Fibroblast of villous mesenchyme (primary cell): ENCODE measurements around the gene CCDC136. TPM values are rescaled to one million over a fixed set of nuclear protein-coding genes. Genes with fewer than 3 reads are reported as not detected.

Source experiments
- DNase-seq: peaks from one replicate; pipeline ENCODE4 v3.0.0-alpha.2; 2010; ENCODE audit warnings: low read depth
- H3K4me3 ChIP-seq: 2 replicates; pipeline ENCODE4 v1.5.1; 2011; ENCODE audit warnings: low read depth, mild to moderate bottlenecking, low read length
- total RNA-seq: library from RNA; depleted of rRNA; stranded (reverse); fragments of >200 nt; gene quantifications from 2 replicates; pipeline ENCODE4 v1.2.3, GENCODE V29; 2012
- TF ChIP-seq, protein P1 (sequence below): IDR thresholded peaks from 2 replicates; pipeline ENCODE4 v1.5.1; 2012; ENCODE audit warnings: low read depth, mild to moderate bottlenecking, low read length; ENCODE audit not compliant: insufficient read depth

CCDC136 gene
- total RNA-seq, 1 donor: 9.9 TPM

DNA sequence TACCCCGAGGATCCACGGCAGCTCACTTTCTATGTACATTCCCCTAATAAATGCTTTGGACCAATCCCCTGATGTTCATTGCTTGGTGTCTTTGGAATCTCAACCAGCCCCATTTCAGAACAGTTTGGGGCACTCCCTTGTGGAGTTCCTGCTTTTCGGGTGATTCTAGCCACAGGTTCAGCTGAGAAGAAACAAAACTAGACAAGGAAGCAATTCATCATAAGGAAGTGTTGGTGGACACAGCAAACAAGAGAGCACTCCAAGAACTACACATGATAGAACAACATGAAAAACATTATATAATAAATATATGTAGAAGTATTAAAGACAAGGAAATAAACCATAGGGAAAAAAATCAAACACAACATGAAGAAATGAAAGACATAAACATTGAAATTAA lies 6.0 kb upstream of the CCDC136 start:
- no peak for DNase-seq
- TF ChIP-seq, protein P1, sequence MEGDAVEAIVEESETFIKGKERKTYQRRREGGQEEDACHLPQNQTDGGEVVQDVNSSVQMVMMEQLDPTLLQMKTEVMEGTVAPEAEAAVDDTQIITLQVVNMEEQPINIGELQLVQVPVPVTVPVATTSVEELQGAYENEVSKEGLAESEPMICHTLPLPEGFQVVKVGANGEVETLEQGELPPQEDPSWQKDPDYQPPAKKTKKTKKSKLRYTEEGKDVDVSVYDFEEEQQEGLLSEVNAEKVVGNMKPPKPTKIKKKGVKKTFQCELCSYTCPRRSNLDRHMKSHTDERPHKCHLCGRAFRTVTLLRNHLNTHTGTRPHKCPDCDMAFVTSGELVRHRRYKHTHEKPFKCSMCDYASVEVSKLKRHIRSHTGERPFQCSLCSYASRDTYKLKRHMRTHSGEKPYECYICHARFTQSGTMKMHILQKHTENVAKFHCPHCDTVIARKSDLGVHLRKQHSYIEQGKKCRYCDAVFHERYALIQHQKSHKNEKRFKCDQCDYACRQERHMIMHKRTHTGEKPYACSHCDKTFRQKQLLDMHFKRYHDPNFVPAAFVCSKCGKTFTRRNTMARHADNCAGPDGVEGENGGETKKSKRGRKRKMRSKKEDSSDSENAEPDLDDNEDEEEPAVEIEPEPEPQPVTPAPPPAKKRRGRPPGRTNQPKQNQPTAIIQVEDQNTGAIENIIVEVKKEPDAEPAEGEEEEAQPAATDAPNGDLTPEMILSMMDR: no peak
- H3K4me3 ChIP-seq: no peak overlapping the region

DNA sequence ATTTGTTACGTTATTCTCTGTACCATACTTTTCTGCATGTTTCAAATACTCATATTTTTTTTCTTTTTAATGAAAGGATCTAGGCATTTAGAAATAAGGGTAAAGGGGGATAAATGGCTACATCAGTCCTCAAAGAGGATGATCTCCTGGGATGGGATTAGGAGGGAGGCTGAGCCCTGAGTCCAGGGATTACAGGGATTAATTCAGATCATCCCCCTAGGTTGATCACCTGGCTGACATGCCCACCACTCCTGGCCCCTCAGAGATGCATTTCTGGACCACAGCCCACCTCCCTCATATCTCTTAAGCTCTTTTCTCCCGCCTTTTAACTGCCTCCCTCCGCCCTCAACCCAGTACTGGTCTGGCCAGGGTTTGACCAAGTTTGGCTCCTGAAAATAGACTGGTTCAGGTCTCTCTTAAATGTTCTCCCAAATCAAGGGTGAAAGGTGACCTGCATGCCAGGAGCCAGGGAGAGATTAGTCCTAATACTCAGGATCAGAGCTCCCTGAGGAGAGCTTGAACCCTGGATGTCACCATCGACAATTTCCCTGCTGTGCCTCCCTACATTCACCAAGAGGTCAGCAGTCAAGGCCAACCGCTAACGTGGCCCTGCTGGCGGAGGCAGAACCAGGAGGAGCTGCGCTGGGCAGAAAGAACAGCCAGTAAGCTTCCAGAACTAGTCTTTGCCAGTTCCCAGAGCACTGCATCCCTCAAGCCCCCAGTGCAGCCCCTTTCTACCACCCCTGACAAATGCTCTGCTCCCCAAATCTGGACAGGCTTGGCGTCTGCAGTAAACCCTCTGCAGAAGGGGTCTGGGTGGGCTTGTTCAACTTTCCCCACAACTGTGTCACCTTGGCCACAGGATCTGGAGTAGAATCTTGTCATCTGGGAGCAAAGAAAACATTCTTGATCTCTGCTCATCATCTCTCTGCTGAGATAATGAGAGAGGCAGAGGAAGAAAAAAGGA lies 3.0 kb upstream of the CCDC136 start:
- DNase-seq: no peak
- H3K4me3 ChIP-seq: no peak overlapping the region

DNA sequence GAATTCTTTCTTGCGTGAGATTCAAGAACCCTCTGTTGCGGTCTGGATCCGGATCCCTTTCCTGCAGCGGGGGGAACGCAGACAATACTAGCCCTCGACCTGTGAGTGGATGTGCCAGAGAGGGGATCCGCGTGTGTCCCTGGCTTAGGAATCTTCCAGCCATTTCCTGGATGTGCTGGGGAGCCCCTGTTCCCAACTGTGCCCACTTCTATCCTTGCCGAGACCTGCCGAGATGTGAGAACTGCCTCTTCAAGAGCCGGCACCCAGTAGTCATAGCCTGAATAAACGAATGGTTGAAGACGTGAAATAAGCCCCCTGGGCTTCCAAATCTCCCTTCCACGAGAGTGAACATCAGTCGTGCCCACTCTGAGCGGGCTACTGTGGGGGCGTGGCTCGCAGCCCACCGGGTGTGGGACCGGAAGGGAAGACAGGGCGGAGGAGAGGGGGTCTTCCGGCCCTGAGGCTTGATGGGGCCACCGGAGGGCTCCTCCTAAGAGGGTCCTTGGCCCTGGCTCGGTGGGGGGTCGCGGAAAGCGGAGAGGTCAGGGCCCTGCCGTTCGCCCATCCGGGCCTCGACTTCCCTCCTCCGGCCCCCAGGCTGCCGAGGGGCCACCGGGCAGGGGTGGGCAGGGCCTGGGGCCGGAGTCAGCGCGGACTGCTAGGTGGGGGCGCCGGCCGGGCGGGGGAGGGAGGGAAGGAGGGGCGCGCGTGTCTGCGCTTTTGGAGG lies 1.3 kb upstream of the CCDC136 start:
- H3K4me3 ChIP-seq: peak overlapping the region; percentile 80
- TF ChIP-seq, protein P1: no peak

More for the DNA sequence above, 3.0 kb upstream of the CCDC136 start:
- TF ChIP-seq, protein P1: no peak

DNA sequence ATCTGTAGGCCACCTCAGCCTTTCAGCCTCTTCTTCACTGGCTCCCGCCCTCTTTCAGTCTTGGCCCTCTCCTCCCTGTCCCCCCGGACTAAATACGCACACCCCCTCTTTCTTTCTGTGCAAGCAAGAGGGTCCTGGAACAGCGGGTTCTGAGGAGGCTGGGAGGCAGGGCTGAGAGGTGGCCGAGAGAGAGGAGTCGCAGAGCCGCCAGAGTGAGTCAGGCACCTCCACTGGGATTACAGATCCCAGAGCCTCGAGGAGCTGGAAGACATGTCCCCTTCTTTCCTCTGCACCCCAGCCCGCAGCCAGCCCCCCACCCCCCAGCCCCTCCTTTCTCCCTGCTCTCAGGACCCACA lies 182 bp downstream of the CCDC136 start:
- peak overlapping the region; percentile 80 for H3K4me3 ChIP-seq
- no peak for DNase-seq

More for the DNA sequence above, 1.3 kb upstream of the CCDC136 start:
- DNase-seq: no peak

DNA sequence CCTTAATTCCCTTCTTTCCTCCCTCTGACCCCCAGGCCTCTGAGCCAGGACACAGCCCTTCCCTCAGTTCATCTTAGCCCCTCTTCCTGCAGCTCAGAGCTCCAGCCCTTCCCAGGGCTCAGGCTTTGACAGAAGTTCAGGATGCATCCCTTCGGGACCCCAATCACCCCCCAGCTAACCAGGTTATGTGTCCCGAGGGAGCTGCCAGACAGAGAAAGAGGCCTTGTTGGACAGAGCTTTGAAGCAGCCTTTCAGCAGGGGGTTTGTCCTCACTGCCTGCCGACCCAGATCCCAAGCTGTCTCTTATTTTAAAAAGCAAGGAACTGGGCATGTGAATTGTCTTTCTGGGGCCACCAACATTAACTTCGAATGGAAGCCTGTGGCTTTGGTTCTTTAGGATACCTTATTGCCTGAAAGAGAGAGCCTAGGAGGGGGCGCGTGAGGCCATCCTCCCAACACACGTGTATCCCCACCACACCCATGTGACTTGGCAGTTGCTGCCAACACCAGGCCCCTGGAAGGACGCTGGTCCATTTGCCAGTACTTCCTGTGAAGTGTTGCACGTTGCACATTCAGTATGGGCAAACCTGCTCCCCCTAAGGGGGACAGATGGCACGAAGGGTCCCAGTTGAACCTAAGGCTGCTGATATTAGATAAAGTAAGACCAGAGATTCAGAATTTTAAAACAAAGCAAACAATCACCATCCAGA lies 858 bp downstream of the CCDC136 start:
- TF ChIP-seq, protein P1: no peak
- no peak overlapping the region for H3K4me3 ChIP-seq
- no peak for DNase-seq

More for the DNA sequence above, 182 bp downstream of the CCDC136 start:
- TF ChIP-seq, protein P1: no peak

DNA sequence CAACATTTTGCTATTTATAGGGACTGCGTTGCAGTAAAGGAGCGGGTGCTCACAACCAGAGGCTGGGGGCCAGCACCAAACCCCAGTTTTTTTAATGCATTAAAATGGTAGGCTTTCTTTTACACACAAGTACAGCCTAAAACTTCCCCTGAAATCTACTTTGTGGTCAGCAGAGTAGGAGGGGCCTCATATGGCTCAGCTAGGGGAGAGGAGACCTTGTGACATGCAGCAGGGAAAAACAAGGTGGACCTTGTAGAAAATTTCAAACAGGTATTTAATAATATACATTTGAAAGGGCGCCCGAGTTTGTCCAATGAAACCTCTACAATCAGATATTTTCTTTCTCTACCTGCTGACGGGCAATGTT lies 1.4 kb downstream of the CCDC136 start:
- DNase-seq: no peak
- TF ChIP-seq, protein P1: no peak
- H3K4me3 ChIP-seq: no peak overlapping the region
